Stimulated activated memory B cell treated with anti-CD40 and anti-IgM and Interleukin-4, amounts not matched to agents 10 μg/mL and 1 μg/mL and 100 μg/mL, for 72 hours (primary cell): ENCODE data around the gene TIMP1.
A peak's percentile ranks its signal among the peaks of the same experiment; 100 is the strongest.

Source experiments
- ATAC-seq: fragments of 150-1000 bp; cut with Tn5 transposase; 2 replicates; pipeline ENCODE4 v1.10.0; 2021
- H3K27ac Mint-ChIP-seq: one replicate; pipeline ENCODE4 v1.8.0; 2022; ENCODE audit warnings: mild to moderate bottlenecking, mixed read lengths
- H3K27me3 Mint-ChIP-seq: one replicate; pipeline ENCODE4 v1.8.0; 2022; ENCODE audit warnings: mixed read lengths
- H3K36me3 Mint-ChIP-seq: one replicate; pipeline ENCODE4 v1.8.0; 2022; ENCODE audit warnings: mixed read lengths
- H3K4me1 Mint-ChIP-seq: one replicate; pipeline ENCODE4 v1.8.0; 2022; ENCODE audit warnings: mixed read lengths
- H3K4me3 Mint-ChIP-seq: one replicate; pipeline ENCODE4 v1.8.0; 2022; ENCODE audit warnings: mild to moderate bottlenecking, moderate library complexity, mixed read lengths
- H3K9me3 Mint-ChIP-seq: one replicate; pipeline ENCODE4 v1.8.0; 2022; ENCODE audit warnings: mixed read lengths

The TIMP1 gene

DNA sequence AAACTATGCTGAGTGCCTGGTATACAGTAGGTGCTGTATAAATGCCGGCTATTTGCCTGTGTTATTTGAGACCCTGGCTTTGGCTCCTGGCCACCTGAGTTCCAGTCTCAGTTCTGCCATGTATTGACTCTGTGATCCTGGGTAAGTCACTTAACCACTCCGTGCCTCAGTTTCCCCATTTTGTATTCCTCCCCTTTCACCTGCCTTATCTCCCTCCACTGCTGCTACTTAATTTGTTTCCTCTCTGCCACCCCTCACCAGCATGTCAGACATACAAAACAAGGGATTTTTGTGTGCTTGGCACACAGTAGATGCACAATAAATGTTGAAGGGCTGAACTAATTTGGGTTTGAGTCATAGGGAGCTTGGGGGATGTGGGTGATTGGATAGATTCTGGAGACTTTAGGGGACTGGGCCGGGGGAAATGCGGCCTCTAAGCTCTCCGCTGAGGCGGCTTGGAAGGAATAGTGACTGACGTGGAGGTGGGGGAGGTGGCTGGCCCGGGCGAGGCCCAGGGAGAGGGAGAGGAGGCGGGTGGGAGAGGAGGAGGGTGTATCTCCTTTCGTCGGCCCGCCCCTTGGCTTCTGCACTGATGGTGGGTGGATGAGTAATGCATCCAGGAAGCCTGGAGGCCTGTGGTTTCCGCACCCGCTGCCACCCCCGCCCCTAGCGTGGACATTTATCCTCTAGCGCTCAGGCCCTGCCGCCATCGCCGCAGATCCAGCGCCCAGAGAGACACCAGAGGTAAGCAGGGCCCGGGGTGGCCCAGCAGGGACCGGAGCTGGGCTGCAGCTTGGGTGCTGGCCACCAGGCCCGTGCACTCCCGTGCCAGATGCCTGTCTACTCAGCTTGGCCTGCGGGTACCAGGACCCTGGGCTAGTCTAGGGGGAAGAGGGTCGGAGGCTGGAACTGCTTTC lies at the start of gene TIMP1:
TSS of gene TIMP1 (plus strand) at position 706 of the 917 bp plus-strand sequence. CDS start 980 bp downstream, outside the sequence.
- peak; percentile 88 for ATAC-seq
- H3K27ac Mint-ChIP-seq = peak within 1 kb of the TSS; percentile 64
- peaks cover 14% of the 10 kb centered on the region for H3K27me3 Mint-ChIP-seq
- peak within 1 kb of the TSS; percentile 57 for H3K4me3 Mint-ChIP-seq
- H3K4me1 Mint-ChIP-seq = peaks cover 37% of the 10 kb centered on the region
- H3K9me3 Mint-ChIP-seq = no peaks in the 10 kb centered on the region
- H3K36me3 Mint-ChIP-seq = no peaks in the 10 kb centered on the region

DNA sequence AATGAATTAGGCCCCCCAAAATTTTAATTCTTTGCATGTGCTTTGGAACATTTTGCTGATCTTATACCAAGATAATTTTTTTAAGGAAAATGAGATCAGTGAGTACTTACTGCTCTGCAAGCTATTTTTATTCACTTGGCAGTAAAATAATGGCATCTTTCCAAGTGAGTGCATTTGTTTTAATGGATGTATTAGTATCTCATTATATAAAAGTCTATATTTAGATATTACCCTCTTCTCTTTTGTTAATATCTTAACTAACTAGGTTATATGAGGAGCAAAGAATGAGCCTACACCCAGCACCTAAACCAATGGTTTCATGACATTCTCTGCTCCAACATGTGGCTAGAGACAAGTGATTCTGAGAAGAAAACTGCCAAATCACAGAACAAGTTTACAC lies 42.4 kb upstream of the TIMP1 start:
- ATAC-seq = no peak
- no peaks in the 10 kb centered on the region for H3K4me1 Mint-ChIP-seq
- H3K27me3 Mint-ChIP-seq = no peaks in the 10 kb centered on the region
- no peak overlapping the region for H3K4me3 Mint-ChIP-seq
- no peaks in the 10 kb centered on the region for H3K36me3 Mint-ChIP-seq
- H3K9me3 Mint-ChIP-seq = no peaks in the 10 kb centered on the region
- H3K27ac Mint-ChIP-seq = no peak overlapping the region

GRCh38 chrX:47540754-47541538 lies 41.3 kb upstream of the TIMP1 start:
- H3K36me3 Mint-ChIP-seq = no peaks in the 10 kb centered on the region
- ATAC-seq = no peak
- no peaks in the 10 kb centered on the region for H3K27me3 Mint-ChIP-seq
- no peak overlapping the region for H3K27ac Mint-ChIP-seq
- no peaks in the 10 kb centered on the region for H3K4me1 Mint-ChIP-seq
- no peak overlapping the region for H3K4me3 Mint-ChIP-seq
- no peaks in the 10 kb centered on the region for H3K9me3 Mint-ChIP-seq

- Mint-ChIP-seq H3K4me3 (no peak overlapping the region), H3K27ac (no peak overlapping the region), H3K27me3 (no peaks in the 10 kb centered on the region), H3K9me3 (no peaks in the 10 kb centered on the region), H3K36me3 (no peaks in the 10 kb centered on the region), H3K4me1 (no peaks in the 10 kb centered on the region)
- ATAC-seq = no peak
These were observed 38.7 kb upstream of the TIMP1 start for GRCh38 chrX:47543496-47543895.

DNA sequence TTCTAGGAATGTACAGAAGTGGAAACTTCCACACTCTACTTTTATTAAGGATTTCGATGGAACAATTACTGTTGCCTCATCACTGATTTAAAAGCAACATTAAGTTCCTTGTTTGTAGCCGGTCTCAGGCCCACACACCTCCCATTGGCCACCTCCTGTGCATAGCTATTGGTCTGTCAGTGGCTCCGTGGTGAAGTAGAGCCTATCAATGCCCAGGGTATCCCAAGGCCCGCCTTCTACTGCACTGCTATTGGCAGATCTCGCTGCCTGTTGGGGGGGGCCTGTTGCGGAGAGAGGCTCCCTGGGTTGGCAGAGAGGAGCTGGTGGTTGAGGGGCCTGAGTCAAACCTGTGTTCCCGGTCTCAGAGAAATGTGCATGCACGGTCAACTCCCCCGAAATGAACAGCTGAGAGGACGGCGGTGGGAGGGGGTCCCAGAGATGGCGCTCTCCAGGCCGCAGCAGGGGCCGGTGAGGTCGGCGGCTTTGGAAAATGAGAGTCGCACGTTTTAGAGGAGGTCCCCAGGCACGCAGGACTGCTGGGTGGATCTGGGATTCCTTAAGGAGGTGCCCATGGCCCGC lies 26.1 kb upstream of the TIMP1 start:
- Mint-ChIP-seq H3K4me3 (peak overlapping the region; percentile 91), H3K9me3 (no peaks in the 10 kb centered on the region), H3K4me1 (peaks cover 16% of the 10 kb centered on the region), H3K36me3 (no peaks in the 10 kb centered on the region), H3K27ac (peak overlapping the region; percentile 97), H3K27me3 (no peaks in the 10 kb centered on the region)
- peak; percentile 93 for ATAC-seq

- Mint-ChIP-seq H3K4me1 (peaks cover 29% of the 10 kb centered on the region), H3K27me3 (no peaks in the 10 kb centered on the region), H3K27ac (no peak overlapping the region), H3K9me3 (no peaks in the 10 kb centered on the region), H3K4me3 (no peak overlapping the region), H3K36me3 (peaks cover 3% of the 10 kb centered on the region)
- ATAC-seq = no peak
These were observed 23.8 kb upstream of the TIMP1 start for GRCh38 chrX:47558436-47558835.

GRCh38 chrX:47560179-47560933 lies 21.9 kb upstream of the TIMP1 start:
- H3K36me3 Mint-ChIP-seq = peaks cover 14% of the 10 kb centered on the region

DNA sequence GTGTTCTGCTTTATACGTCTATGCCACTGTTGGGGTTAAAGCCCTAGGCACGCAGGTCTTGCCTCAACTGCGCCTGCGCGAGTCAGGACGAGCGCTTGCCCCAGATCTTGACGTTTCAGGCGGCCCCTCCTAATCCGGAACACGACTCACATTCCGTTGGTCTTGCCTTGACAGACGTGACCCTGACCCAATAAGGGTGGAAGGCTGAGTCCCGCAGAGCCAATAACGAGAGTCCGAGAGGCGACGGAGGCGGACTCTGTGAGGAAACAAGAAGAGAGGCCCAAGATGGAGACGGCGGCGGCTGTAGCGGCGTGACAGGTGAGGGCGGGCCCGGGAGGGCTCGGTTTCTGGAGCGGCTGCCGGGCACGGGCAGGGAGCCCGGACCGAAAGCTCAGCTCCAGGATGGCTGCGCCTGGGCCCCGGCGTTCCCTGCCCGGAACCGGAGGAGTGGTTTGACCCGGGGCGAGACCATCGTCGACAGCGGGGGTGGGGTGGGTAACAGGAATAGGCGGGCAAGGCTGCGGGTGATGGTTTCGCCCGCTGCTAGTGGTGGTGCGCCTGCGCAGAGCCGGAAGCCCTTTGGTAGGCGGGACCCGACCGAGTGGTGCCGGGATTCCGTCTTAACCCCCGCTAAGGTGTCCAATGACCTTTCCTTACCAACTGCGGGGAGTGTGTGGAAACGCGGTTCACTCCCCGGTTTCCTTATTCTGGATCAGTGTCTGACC lies 21.1 kb upstream of the TIMP1 start, which contains the start of gene ARAF:
TSS of gene ARAF (plus strand) at position 272 of the 725 bp plus-strand sequence. CDS start 1,763 bp downstream, outside the sequence.
- H3K36me3 Mint-ChIP-seq = peaks cover 17% of the 10 kb centered on the region
- no peaks in the 10 kb centered on the region for H3K9me3 Mint-ChIP-seq
- peaks cover 36% of the 10 kb centered on the region for H3K4me1 Mint-ChIP-seq
- H3K27me3 Mint-ChIP-seq = no peaks in the 10 kb centered on the region
- ATAC-seq = peak; percentile 97
- H3K4me3 Mint-ChIP-seq = peak within 1 kb of the TSS; percentile 85
- H3K27ac Mint-ChIP-seq = peak within 1 kb of the TSS; percentile 100

More at GRCh38 chrX:47560179-47560933, 21.9 kb upstream of the TIMP1 start:
- no peak for ATAC-seq
- Mint-ChIP-seq H3K4me1 (peaks cover 40% of the 10 kb centered on the region), H3K27me3 (no peaks in the 10 kb centered on the region), H3K27ac (peak overlapping the region; percentile 100), H3K9me3 (no peaks in the 10 kb centered on the region), H3K4me3 (peak overlapping the region; percentile 85)

DNA sequence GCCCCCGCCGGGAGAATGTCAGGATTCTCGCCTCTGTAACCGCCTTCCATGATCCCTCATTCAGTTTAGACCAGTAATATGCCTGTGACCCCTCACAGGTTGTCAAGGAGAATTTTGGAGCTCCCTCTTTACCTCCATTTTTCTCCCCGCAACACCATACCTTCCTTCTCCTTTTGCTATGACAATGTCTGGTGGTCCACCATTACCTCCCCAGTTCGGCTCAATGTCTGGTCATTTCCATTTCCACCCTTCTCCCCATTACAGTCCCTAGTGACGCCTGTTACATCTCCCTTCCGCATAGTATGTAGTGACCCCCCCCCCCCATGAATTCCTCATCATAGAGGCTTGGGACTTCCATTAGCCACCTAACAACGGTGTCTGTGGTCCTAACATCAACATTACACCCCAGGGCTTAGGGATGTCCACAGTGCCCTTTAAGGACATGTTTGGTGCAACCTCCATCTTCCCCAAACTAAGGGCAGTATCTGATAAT lies 20.5 kb upstream of the TIMP1 start:
- no peak for ATAC-seq
- H3K9me3 Mint-ChIP-seq = no peaks in the 10 kb centered on the region
- H3K27me3 Mint-ChIP-seq = no peaks in the 10 kb centered on the region
- H3K36me3 Mint-ChIP-seq = peaks cover 23% of the 10 kb centered on the region
- peak overlapping the region; percentile 100 for H3K27ac Mint-ChIP-seq
- H3K4me3 Mint-ChIP-seq = peak overlapping the region; percentile 85
- H3K4me1 Mint-ChIP-seq = peaks cover 37% of the 10 kb centered on the region

DNA sequence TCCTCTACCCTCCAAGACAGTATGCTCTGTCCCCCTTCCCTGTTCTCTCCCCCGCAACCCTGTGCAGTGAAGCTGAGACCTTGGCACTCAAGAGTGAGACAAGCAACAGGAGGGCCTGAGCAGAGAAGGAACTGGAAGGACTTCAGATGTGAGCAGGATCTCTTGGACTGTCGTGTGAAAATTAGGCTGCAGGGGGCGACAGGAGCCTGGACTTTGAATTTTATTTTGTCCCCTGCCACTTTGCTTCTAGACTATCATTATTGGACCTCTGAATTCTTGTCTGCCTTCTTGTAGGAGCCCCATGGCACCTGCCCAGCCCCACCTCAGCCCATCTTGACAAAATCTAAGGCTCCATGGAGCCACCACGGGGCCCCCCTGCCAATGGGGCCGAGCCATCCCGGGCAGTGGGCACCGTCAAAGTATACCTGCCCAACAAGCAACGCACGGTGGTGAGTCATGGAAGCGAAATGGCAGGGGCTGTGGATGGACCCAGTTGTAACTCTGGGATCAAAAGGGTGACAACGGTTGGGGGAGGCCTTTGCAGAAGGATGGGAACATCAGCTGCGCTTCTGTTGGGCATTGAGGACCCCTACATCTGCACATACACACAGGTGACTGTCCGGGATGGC lies 19.5 kb upstream of the TIMP1 start:
- Mint-ChIP-seq H3K4me1 (peaks cover 42% of the 10 kb centered on the region), H3K27ac (peak overlapping the region; percentile 100), H3K27me3 (no peaks in the 10 kb centered on the region), H3K4me3 (peak overlapping the region; percentile 85), H3K36me3 (peaks cover 32% of the 10 kb centered on the region), H3K9me3 (no peaks in the 10 kb centered on the region)
- no peak for ATAC-seq

DNA sequence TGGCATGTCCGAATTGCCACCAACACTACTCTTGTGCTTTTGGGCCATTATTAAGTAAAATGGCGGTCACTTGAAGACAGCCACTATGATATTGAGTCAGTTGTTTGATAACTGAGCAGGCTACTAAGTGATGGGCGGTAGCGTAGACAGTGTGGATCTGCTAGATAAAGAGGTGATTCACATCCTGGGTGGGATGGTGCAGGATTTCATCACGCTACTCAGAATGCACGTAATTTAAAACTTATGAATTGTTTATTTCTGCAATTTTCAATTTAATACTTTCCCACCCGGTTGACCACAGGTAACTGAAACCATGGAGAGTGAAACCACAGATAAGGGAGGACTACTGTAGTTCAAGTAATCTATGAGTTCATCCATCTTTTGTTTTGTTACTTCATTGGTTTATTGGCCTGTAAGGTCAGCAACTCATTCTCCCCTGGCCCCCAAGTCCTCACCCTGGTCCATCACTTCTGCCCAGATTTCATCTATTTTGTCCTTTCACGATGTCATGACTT lies 18.4 kb upstream of the TIMP1 start:
- Mint-ChIP-seq H3K36me3 (peaks cover 35% of the 10 kb centered on the region), H3K27ac (peak overlapping the region; percentile 54), H3K9me3 (no peaks in the 10 kb centered on the region), H3K4me3 (peak overlapping the region; percentile 54), H3K27me3 (no peaks in the 10 kb centered on the region), H3K4me1 (peaks cover 42% of the 10 kb centered on the region)
- ATAC-seq = no peak

DNA sequence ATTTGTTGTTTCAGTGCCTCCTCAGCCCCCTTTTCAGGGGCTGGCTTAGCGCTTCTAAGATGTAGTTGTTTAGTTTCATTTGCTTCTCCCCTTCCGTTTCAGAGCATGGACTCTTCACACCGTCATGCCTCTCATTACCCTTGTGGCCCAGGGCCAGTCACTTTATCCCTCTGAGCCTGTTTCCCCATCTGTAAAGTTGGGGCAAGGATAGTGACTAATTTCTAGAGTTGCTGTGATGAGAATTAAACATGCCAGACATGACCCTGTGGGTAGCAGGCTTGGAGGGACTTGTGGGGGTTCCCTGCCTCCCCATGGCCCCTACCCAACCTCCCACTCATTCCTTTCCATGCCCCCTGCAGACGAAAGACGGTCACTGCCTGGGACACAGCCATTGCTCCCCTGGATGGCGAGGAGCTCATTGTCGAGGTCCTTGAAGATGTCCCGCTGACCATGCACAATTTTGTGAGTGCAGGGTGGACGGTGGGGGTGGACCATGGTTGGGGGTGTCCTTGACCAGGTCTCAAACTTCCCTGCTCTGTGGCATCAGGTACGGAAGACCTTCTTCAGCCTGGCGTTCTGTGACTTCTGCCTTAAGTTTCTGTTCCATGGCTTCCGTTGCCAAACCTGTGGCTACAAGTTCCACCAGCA lies 17.7 kb upstream of the TIMP1 start:
- Mint-ChIP-seq H3K9me3 (no peaks in the 10 kb centered on the region), H3K4me1 (peaks cover 42% of the 10 kb centered on the region), H3K4me3 (peak overlapping the region; percentile 54), H3K36me3 (peaks cover 42% of the 10 kb centered on the region), H3K27me3 (no peaks in the 10 kb centered on the region), H3K27ac (peak overlapping the region; percentile 54)
- no peak for ATAC-seq

GRCh38 chrX:47566841-47567240 lies 15.4 kb upstream of the TIMP1 start:
- peaks cover 65% of the 10 kb centered on the region for H3K36me3 Mint-ChIP-seq
- no peak for ATAC-seq
- H3K4me1 Mint-ChIP-seq = peaks cover 36% of the 10 kb centered on the region
- no peaks in the 10 kb centered on the region for H3K9me3 Mint-ChIP-seq
- no peak overlapping the region for H3K27ac Mint-ChIP-seq
- H3K4me3 Mint-ChIP-seq = peak overlapping the region; percentile 26
- H3K27me3 Mint-ChIP-seq = peaks cover 3% of the 10 kb centered on the region
